HG03575 (cell line): ENCODE measurements around the gene SENP1.
"Not testable (repeated sequence)": the region's sequence is repeated elsewhere in the genome, so short reads cannot be mapped to it uniquely, and the experiment has no call there.

Experiments
- ATAC-seq: cut with Tn5 transposase; IDR thresholded peaks from one replicate; pipeline ENCODE4 v1.9.1; 2021; ENCODE audit not compliant: unreplicated experiment, insufficient number of reproducible peaks, low FRiP score; ENCODE audit errors: extremely low read depth

The SENP1 gene

GRCh38 chr12:48105867-48106680 is at the start of gene SENP1:
SENP1 (minus strand) TSS chr12:48106079; CDS start chr12:48101472, 4,607 bp downstream.
- peak; percentile 29 for ATAC-seq

GRCh38 chr12:48151103-48151771 is 45.4 kb upstream of the SENP1 start:
- ATAC-seq, result no peak

DNA sequence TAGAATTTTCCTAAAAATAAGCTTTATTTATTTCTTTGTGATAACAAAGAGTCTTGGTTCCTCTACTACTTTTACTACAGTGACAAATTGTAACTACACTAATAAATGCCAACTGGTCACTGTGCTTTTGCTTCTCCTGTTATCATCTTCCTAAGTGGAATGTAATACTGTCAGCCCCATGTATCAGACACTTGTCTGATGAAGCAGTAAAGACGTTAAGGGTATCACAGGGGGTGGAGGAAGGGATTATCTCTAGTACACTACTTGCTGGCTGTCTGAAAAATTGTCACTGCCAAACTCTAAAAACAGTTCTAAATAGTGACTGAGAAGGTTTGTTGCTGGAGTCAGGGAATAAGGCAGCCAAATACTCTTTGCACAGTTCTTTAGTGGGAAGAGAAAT is 40.1 kb upstream of the SENP1 start:
- ATAC-seq, result no peak

GRCh38 chr12:48143898-48144297 is 38.0 kb upstream of the SENP1 start:
- ATAC-seq, result no peak

GRCh38 chr12:48142818-48143674 is 37.2 kb upstream of the SENP1 start:
- ATAC-seq, result no peak

DNA sequence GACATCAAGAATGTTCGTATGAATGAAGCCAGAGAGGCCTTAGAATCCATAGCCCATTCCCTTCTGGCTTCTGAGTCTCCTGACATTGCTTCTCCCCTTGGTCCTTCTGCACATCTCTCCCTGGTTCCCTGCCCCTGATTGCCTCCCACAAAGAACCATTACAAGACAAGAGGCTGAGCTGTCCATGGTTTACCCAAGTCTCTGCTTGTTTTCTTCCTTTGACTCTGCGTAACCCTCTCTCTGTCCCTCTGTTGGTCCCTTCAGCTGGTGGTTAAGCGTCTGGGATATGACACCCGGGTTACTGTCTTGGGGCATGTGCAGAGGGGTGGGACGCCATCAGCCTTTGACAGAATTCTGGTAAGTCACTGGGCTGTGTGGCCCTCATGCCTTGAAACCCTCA is 29.1 kb upstream of the SENP1 start:
- ATAC-seq, result no peak

DNA sequence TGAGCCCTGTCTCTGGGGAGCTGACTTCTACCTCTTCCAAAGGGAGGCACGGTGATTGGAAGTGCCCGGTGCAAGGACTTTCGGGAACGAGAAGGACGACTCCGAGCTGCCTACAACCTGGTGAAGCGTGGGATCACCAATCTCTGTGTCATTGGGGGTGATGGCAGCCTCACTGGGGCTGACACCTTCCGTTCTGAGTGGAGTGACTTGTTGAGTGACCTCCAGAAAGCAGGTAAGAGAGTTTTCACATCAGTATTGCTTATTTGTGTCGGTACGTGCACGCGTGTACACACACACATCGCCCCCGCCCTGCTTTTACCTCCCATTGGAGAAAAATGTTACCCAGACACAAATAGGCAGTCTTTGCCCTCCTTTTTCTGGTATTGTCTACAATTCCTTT is 26.9 kb upstream of the SENP1 start:
- no peak for ATAC-seq

GRCh38 chr12:48131517-48131916 is 25.6 kb upstream of the SENP1 start:
- ATAC-seq, result no peak

GRCh38 chr12:48129376-48129775 is 23.5 kb upstream of the SENP1 start:
- ATAC-seq, result no peak

DNA sequence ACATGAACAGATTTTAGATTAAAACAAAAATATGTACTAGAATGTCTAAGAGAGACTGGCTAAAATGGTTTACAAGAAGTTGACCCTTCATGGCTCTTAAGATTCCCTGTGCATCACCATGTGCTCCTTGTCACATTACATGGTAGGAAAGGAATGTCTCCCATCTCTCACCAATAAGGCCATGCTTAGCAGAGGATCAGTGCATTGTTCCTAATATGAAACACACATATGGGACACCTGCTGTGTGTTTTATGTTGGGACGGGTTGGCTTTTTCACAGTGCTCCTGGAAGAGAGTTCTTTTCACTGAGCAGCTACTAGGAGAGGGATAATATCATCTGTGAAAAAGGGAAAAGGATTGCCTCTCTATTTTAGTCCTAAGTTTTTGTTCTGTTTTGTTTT is 22.9 kb upstream of the SENP1 start:
- no peak for ATAC-seq

DNA sequence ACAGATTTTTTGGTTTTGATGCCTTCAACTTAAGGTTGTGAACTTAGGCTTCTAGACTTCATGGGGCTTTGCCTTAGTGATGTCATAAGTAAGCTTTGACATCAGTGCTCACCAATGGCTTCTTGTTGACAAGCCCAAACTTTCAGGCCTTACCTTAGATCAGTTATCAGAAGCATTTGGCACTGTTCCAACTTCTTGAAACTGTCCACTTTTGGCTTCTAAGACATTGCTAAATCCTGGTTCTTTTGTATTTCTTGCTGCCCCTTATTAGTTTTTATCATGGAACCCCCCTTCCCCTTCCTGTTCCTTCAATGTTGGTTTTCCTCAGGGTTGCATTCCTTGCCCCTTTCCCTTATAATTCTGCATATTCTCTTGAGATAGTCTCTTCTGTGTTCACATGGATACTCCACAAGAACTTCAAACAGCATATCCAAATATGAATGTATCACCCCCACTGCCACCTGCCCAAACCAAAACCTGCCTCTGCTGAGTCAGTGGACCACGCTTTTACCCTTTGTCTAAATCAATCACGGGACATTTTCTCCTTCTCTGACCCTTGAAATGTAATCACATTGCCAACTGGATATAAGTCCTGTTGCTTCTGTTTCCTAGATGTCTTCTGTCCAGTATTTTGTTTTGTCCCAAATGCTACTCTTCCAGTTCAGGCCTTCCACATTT is 21.2 kb upstream of the SENP1 start:
- no peak for ATAC-seq

- no peak for ATAC-seq
These were observed 20.1 kb upstream of the SENP1 start for GRCh38 chr12:48125985-48126384.

- not testable (repeated sequence) for ATAC-seq
These were observed 19.7 kb upstream of the SENP1 start for GRCh38 chr12:48125542-48125941.

GRCh38 chr12:48123169-48123568 is 17.3 kb upstream of the SENP1 start:
- ATAC-seq, result no peak

GRCh38 chr12:48122065-48122834 is 16.4 kb upstream of the SENP1 start:
- no peak for ATAC-seq

DNA sequence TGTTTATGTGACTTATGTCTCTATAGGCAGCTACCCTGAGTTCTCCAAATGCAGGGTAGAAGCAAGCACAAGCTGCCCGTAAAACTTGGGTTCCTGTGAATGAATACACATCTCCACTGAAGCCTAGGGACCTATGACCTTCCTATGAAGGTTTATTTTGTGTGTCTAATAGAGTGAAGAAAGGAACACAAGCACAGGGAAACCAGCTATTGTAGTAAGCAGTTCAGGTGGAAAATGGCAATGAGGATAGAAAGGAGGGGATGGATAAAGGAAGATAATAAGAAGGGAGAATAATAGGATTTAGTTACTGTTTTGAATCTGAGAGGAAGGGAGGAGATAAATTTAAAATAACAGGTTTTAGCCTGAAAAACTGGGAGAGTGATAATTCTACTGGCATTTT is 15.6 kb upstream of the SENP1 start:
- no peak for ATAC-seq

- ATAC-seq, result no peak
These were observed 13.9 kb upstream of the SENP1 start for GRCh38 chr12:48119834-48120195.

GRCh38 chr12:48119078-48119833 is 13.4 kb upstream of the SENP1 start, which contains the start of gene PFKM:
PFKM (plus strand) TSS chr12:48119364; CDS start chr12:48122775, 3,411 bp downstream.
- peak; percentile 91 for ATAC-seq
